MM.1S (cell line): ENCODE data around the gene GEMIN8.

Source experiments
- EZH2 ChIP-seq: fragments of 300-600 bp; sonication (generic); optimal IDR thresholded peaks from 2 replicates; pipeline ENCODE3; 2017; ENCODE audit warnings: low read depth, mild to moderate bottlenecking, antibody characterized with exemption, low read length, mixed read lengths
- EZH2phosphoT487 ChIP-seq: fragments of 300-600 bp; sonication (generic); IDR thresholded peaks from 2 replicates; pipeline ENCODE4 v1.6.1; 2018; ENCODE audit warnings: antibody characterized with exemption, low read length
- TF ChIP-seq, protein P1 (sequence below): fragments of 300-600 bp; sonication (generic); IDR thresholded peaks from 2 replicates; pipeline ENCODE4 v1.5.1; 2016; ENCODE audit warnings: antibody characterized with exemption, low read length, mixed read lengths

- TF ChIP-seq, protein P1, sequence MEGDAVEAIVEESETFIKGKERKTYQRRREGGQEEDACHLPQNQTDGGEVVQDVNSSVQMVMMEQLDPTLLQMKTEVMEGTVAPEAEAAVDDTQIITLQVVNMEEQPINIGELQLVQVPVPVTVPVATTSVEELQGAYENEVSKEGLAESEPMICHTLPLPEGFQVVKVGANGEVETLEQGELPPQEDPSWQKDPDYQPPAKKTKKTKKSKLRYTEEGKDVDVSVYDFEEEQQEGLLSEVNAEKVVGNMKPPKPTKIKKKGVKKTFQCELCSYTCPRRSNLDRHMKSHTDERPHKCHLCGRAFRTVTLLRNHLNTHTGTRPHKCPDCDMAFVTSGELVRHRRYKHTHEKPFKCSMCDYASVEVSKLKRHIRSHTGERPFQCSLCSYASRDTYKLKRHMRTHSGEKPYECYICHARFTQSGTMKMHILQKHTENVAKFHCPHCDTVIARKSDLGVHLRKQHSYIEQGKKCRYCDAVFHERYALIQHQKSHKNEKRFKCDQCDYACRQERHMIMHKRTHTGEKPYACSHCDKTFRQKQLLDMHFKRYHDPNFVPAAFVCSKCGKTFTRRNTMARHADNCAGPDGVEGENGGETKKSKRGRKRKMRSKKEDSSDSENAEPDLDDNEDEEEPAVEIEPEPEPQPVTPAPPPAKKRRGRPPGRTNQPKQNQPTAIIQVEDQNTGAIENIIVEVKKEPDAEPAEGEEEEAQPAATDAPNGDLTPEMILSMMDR = no peak
- TF ChIP-seq EZH2 = no peak
- TF ChIP-seq EZH2phosphoT487 = no peak
Observed at GRCh38 chrX:14029425-14030173, at the start of gene GEMIN8.
